IMR-90 (cell line): ENCODE measurements around the gene TRAK2. TPM values are rescaled to one million over a fixed set of nuclear protein-coding genes. Genes with fewer than 3 reads are reported as not detected.

Source experiments
- ATAC-seq: fragments of 200-7000 bp; cut with Tn5 transposase; 2 replicates; pipeline ENCODE4 v1.9.1; 2020; ENCODE audit warnings: low read depth, mild to moderate bottlenecking, moderate library complexity
- BruUV-seq: library from RNA; stranded (reverse); fragments of 400-500 nt; replicated peaks from 2 replicates; lab custom pipeline; 2021; lab: Mats Ljungman, UMichigan
- CTCF ChIA-PET: fragments of 300-600 bp; formaldehyde crosslinking; extraction: SDS; loops from one replicate; lab custom pipeline; 2021; ENCODE audit warnings: antibody characterized with exemption; lab: Yijun Ruan, JAX
- POLR2A ChIA-PET: fragments of 300-600 bp; sonication (Branson Sonifier 250); formaldehyde crosslinking; loops from one replicate; lab custom pipeline; 2022; ENCODE audit warnings: antibody characterized with exemption; ENCODE audit not compliant: unreplicated experiment; lab: Charles Lee
- DNase-seq: peaks from one replicate; pipeline ENCODE4 v3.0.0; 2013
- H2AFZ ChIP-seq: replicated peaks from 2 replicates; pipeline ENCODE3; 2013; ENCODE audit warnings: low read length, mild to moderate bottlenecking; ENCODE audit not compliant: poor library complexity
- H2AK5ac ChIP-seq: 2 replicates; pipeline ENCODE4 v1.6.1; 2013; ENCODE audit warnings: low read depth, low read length, inconsistent platforms
- H2AK9ac ChIP-seq: replicated peaks from 2 replicates; pipeline ENCODE3; 2013; ENCODE audit warnings: mild to moderate bottlenecking, low read depth, low read length, moderate library complexity; ENCODE audit not compliant: poor library complexity
- H2BK120ac ChIP-seq: 2 replicates; pipeline ENCODE4 v1.6.1; 2013; ENCODE audit warnings: low read depth, low read length, inconsistent platforms
- H2BK15ac ChIP-seq: 3 replicates; pipeline ENCODE4 v1.6.1; 2013; ENCODE audit warnings: low read depth, low read length, inconsistent platforms
- H2BK20ac ChIP-seq: 2 replicates; pipeline ENCODE4 v1.6.1; 2013; ENCODE audit warnings: low read depth, mild to moderate bottlenecking, inconsistent platforms, low read length, moderate library complexity
- H2BK5ac ChIP-seq: 2 replicates; pipeline ENCODE4 v1.6.1; 2013; ENCODE audit warnings: mild to moderate bottlenecking, low read depth, low read length, inconsistent platforms; ENCODE audit not compliant: poor library complexity, severe bottlenecking
- H3K14ac ChIP-seq: replicated peaks from 2 replicates; pipeline ENCODE4 v1.6.1; 2013; ENCODE audit warnings: low read depth, low read length, inconsistent platforms
- H3K18ac ChIP-seq: 2 replicates; pipeline ENCODE4 v1.6.1; 2013; ENCODE audit warnings: low read depth, low read length, control low read depth
- H3K23ac ChIP-seq: 2 replicates; pipeline ENCODE4 v1.6.1; 2013; ENCODE audit warnings: low read depth, low read length, inconsistent platforms
- H3K27ac ChIP-seq: 2 replicates; pipeline ENCODE4 v1.5.1; 2013; ENCODE audit warnings: mild to moderate bottlenecking, control low read depth, low read length; ENCODE audit not compliant: insufficient read depth
- H3K27me3 ChIP-seq: 2 replicates; pipeline ENCODE4 v1.6.1; 2013; ENCODE audit warnings: low read length; ENCODE audit not compliant: control insufficient read depth, insufficient read depth
- H3K36me3 ChIP-seq: 2 replicates; pipeline ENCODE4 v1.6.1; 2013; ENCODE audit warnings: low read length, mixed read lengths; ENCODE audit not compliant: control insufficient read depth, insufficient read depth
- H3K4ac ChIP-seq: 2 replicates; pipeline ENCODE4 v1.6.1; 2013; ENCODE audit warnings: low read depth, low read length, inconsistent platforms
- H3K4me1 ChIP-seq: 2 replicates; pipeline ENCODE4 v1.6.1; 2013; ENCODE audit warnings: low read length, mixed read lengths; ENCODE audit not compliant: control insufficient read depth, insufficient read depth
- H3K4me2 ChIP-seq: 2 replicates; pipeline ENCODE4 v1.6.1; 2013; ENCODE audit warnings: low read depth, mild to moderate bottlenecking, control low read depth, low read length, moderate library complexity
- H3K4me3 ChIP-seq: 2 replicates; pipeline ENCODE4 v1.5.1; 2013; ENCODE audit warnings: low read depth, mild to moderate bottlenecking, control low read depth, low read length, moderate library complexity; ENCODE audit not compliant: insufficient read depth
- H3K56ac ChIP-seq: 2 replicates; pipeline ENCODE4 v1.6.1; 2013; ENCODE audit warnings: low read length, inconsistent platforms; ENCODE audit not compliant: insufficient read depth; ENCODE audit errors: extremely low read depth
- H3K79me1 ChIP-seq, 2 experiments: 2 replicates each; pipeline ENCODE4 v1.6.1; 2013; ENCODE audit warnings: low read length in 2 of 2, inconsistent platforms in 1 of 2, low read depth in 1 of 2
- H3K9ac ChIP-seq: 2 replicates; pipeline ENCODE4 v1.6.1; 2013; ENCODE audit warnings: low read depth, low read length, control low read depth
- H3K9me1 ChIP-seq: 2 replicates; pipeline ENCODE4 v1.6.1; 2013; ENCODE audit warnings: low read length, inconsistent platforms; ENCODE audit not compliant: insufficient read depth
- H3K9me3 ChIP-seq: 2 replicates; pipeline ENCODE4 v1.6.1; 2013; ENCODE audit warnings: low read length; ENCODE audit not compliant: control insufficient read depth, insufficient read depth
- H4K20me1 ChIP-seq: 2 replicates; pipeline ENCODE4 v1.6.1; 2013; ENCODE audit warnings: low read length, inconsistent platforms; ENCODE audit not compliant: insufficient read depth
- H4K5ac ChIP-seq: 2 replicates; pipeline ENCODE4 v1.6.1; 2013; ENCODE audit warnings: mild to moderate bottlenecking, low read depth, low read length, control low read depth
- H4K8ac ChIP-seq, 2 experiments: 2 replicates each; pipeline ENCODE4 v1.6.1; 2013; ENCODE audit warnings: low read depth in 2 of 2, low read length in 2 of 2, control low read depth in 1 of 2, inconsistent platforms in 1 of 2
- H4K91ac ChIP-seq: 2 replicates; pipeline ENCODE4 v1.6.1; 2013; ENCODE audit warnings: low read depth, low read length, inconsistent platforms; ENCODE audit not compliant: insufficient read depth
- CTCF ChIP-seq: conservative IDR thresholded peaks from 2 replicates; pipeline ENCODE4 v1.5.1; 2012; ENCODE audit warnings: mild to moderate bottlenecking, low read depth, low read length, improper control_type of control experiment
- FOS ChIP-seq: fragments of 150-350 bp; IDR thresholded peaks from 2 replicates; pipeline ENCODE4 v1.6.1; 2016; ENCODE audit warnings: low read depth, low read length
- MAFK ChIP-seq: IDR thresholded peaks from 2 replicates; pipeline ENCODE4 v1.6.1; 2012; ENCODE audit warnings: low read depth, low read length, improper control_type of control experiment
- MXI1 ChIP-seq: IDR thresholded peaks from 2 replicates; pipeline ENCODE4 v1.6.1; 2012; ENCODE audit warnings: low read depth, mild to moderate bottlenecking, low read length, moderate library complexity, borderline replicate concordance
- NFE2L2 ChIP-seq: fragments of 150-350 bp; IDR thresholded peaks from 2 replicates; pipeline ENCODE4 v1.6.1; 2016; ENCODE audit warnings: low read depth, mild to moderate bottlenecking, low read length
- POLR2A ChIP-seq: IDR thresholded peaks from 2 replicates; pipeline ENCODE4 v1.6.1; 2012; ENCODE audit warnings: mild to moderate bottlenecking, low read depth, low read length
- RCOR1 ChIP-seq: IDR thresholded peaks from 2 replicates; pipeline ENCODE4 v1.6.1; 2012; ENCODE audit warnings: mild to moderate bottlenecking, low read length, improper control_type of control experiment; ENCODE audit not compliant: insufficient replicate concordance
- USF2 ChIP-seq: fragments of 150-350 bp; IDR thresholded peaks from 2 replicates; pipeline ENCODE4 v1.6.1; 2017; ENCODE audit warnings: mild to moderate bottlenecking, antibody characterized with exemption, low read length, low read depth
- WGBS, 2 experiments: methylation state at CpG; one replicate each; pipeline versions ENCODE4 v1.1.5 to v1.1.7; 2013; ENCODE audit warnings: missing lambda C conversion rate in 2 of 2; ENCODE audit not compliant: insufficient read length in 1 of 2; ENCODE audit errors: extremely low coverage in 2 of 2; 5-methylcytosine and 5-hydroxymethylcytosine counted together
- dilution Hi-C: fragments of 300-500 bp; cut with HindIII; formaldehyde crosslinking; loops from one replicate; pipeline ENCODE4 v1.14.3; 2018; ENCODE audit warnings: low sequenced_read_pairs; ENCODE audit not compliant: unreplicated experiment
- in situ Hi-C: fragments of 300-500 bp; cut with MboI; formaldehyde crosslinking; loops from 3 replicates; pipeline ENCODE4 v1.14.3; 2019; ENCODE audit warnings: low sequenced_read_pairs, inconsistent platforms, mixed read lengths
- intact Hi-C: fragments of 100-400 bp; cut with micrococcal nuclease; formaldehyde crosslinking; loops from 2 replicates; pipeline ENCODE4 v1.10.0; 2022
- polyA plus RNA-seq, 3 experiments: library from polyadenylated mRNA; depleted of rRNA; stranded (reverse); fragments of >200 nt; gene quantifications; 2 replicates each; pipeline ENCODE4 v1.2.3, GENCODE V29; 2012; ENCODE audit warnings: low replicate concordance in 1 of 3
- total RNA-seq: library from RNA; depleted of rRNA; stranded (reverse); fragments of >200 nt; gene quantifications from 2 replicates; pipeline ENCODE4 v1.2.3, GENCODE V29; 2012

TRAK2 gene
- total and polyA plus RNA-seq, 2 of the 4 experiments (the other 2 are of a cell fraction): 13.1 to 65.4 TPM

- dilution Hi-C loops (no loop called here), intact Hi-C loops (no loop called here)
These were observed 104.1 kb downstream of the TRAK2 start for GRCh38 chr2:201347138-201347537.

More at GRCh38 chr2:201347138-201347537, 104.1 kb downstream of the TRAK2 start:
- Histone ChIP-seq H3K4ac (no peak overlapping the region), H3K27me3 (no peaks in the 10 kb centered on the region), H3K9me1 (no peaks in the 10 kb centered on the region), H3K36me3 (no peaks in the 10 kb centered on the region), H3K4me3 (no peak overlapping the region), H2BK15ac (no peak overlapping the region), H2AFZ (no peak overlapping the region), H4K8ac (no peak overlapping the region), H2BK5ac (no peak overlapping the region), H3K27ac (no peak overlapping the region), H3K9me3 (no peaks in the 10 kb centered on the region), H2AK9ac (no peak overlapping the region), H2BK20ac (no peak overlapping the region), H3K9ac (no peak overlapping the region), H3K14ac (no peak overlapping the region), H3K4me2 (no peak overlapping the region), H3K23ac (no peak overlapping the region), H2BK120ac (no peak overlapping the region), H4K20me1 (no peaks in the 10 kb centered on the region), H3K18ac (no peak overlapping the region), H3K79me1 (no peaks in the 10 kb centered on the region), H4K5ac (no peak overlapping the region), H4K91ac (no peak overlapping the region), H2AK5ac (no peak overlapping the region), H3K4me1 (no peaks in the 10 kb centered on the region), H3K56ac (no peak overlapping the region)
- 75% methylated on average over 2 of the region's 4 CpGs; no CpG with 5 or more reads in 1 of the 2 experiments for WGBS, 2 experiments
- BruUV-seq: no TSS peak
- ChIA-PET CTCF (no interaction called here), POLR2A (no interaction called here)
- in situ Hi-C loops: no loop called here
- DNase-seq: no peak
- ATAC-seq: no peak
- TF ChIP-seq CTCF (no peak), MAFK (no peak), RCOR1 (no peak), MXI1 (no peak), POLR2A (no peak), USF2 (no peak), NFE2L2 (no peak), FOS (no peak)
